Activated CD4-positive, alpha-beta T cell treated with anti-CD3 and anti-CD28 coated beads, Interleukin-2, amount 10 ng/mL, durations not matched to agents 7 days and 5 days (primary cell): ENCODE measurements around the gene CELF1. TPM values are rescaled to one million over a fixed set of nuclear protein-coding genes. Genes with fewer than 3 reads are reported as not detected.

ENCODE experiments used
- CTCF ChIA-PET: fragments of 350-600 bp; sonication (Branson Sonifier 250); formaldehyde crosslinking; loops from one replicate; lab custom pipeline; 2021; ENCODE audit warnings: antibody characterized with exemption; lab: Charles Lee
- POLR2A ChIA-PET: fragments of 350-600 bp; sonication (Branson Sonifier 250); formaldehyde crosslinking; loops from one replicate; lab custom pipeline; 2021; ENCODE audit warnings: antibody characterized with exemption; lab: Charles Lee
- DNase-seq: peaks from one replicate; pipeline ENCODE4 v3.0.0-alpha.2; 2020
- H3K27ac Mint-ChIP-seq: one replicate; pipeline ENCODE4 v1.8.0; 2021; ENCODE audit warnings: mild to moderate bottlenecking, moderate library complexity, mixed read lengths
- H3K27me3 Mint-ChIP-seq: one replicate; pipeline ENCODE4 v1.8.0; 2021; ENCODE audit warnings: mixed read lengths
- H3K36me3 Mint-ChIP-seq: one replicate; pipeline ENCODE4 v1.8.0; 2021; ENCODE audit warnings: low read depth, mixed read lengths
- H3K4me1 Mint-ChIP-seq: one replicate; pipeline ENCODE4 v1.8.0; 2021; ENCODE audit warnings: mixed read lengths
- H3K4me3 Mint-ChIP-seq: one replicate; pipeline ENCODE4 v1.8.0; 2021; ENCODE audit warnings: mild to moderate bottlenecking, moderate library complexity, mixed read lengths
- H3K9me3 Mint-ChIP-seq: one replicate; pipeline ENCODE4 v1.8.0; 2021; ENCODE audit warnings: mixed read lengths
- total RNA-seq, 2 experiments: library from RNA; stranded (reverse); gene quantifications; one replicate each; pipeline ENCODE4 v1.2.3, GENCODE V29; 2021

The CELF1 gene
- total RNA-seq, 2 experiments from 2014 or later: 102 to 105 TPM

DNA sequence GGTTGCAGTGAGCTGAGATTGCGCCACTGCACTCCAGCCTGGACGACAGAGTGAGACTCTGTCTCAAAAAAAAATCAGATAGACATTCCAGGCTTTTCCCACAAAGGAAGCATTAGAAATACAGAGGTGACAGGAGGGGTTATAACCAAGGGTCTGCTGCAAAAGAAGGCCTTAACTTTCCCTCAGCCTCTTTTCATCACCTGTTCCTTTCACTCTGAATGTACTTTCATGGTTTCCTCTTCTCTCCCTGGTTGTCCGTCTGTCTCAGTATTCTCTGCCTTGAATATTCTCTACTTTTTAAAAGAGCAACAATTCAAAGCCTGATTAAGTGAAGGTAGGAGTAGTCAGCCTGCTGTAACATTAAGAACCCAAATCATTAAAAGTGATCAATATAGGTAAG, 50.2 kb downstream of the CELF1 start:
- no peak overlapping the region for H3K4me3 Mint-ChIP-seq
- ChIA-PET POLR2A (no interaction called here), CTCF (no interaction called here)
- no peak overlapping the region for H3K27ac Mint-ChIP-seq
- H3K27me3 Mint-ChIP-seq: no peaks in the 10 kb centered on the region
- peaks cover 38% of the 10 kb centered on the region for H3K4me1 Mint-ChIP-seq
- H3K9me3 Mint-ChIP-seq: no peaks in the 10 kb centered on the region
- no peak for DNase-seq
- peaks cover 18% of the 10 kb centered on the region for H3K36me3 Mint-ChIP-seq

DNA sequence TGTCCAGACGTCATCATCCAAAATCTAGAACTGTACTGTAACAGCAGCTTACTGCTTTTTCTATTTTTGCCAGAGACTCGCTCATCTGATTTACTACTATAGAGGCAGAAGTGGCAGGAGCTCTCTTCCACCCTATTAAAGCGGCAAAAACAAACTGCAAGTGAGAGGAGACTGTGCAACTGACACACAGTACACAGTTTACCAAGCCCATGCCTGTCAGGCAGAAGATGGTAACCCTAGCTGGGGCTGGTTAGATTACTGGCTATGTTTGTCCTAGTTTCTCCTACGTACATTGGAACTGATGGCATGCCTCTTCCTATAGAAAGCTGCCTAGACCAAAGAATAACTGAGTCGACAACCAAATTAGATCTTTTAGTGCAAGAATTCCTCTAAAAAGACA, 51.8 kb downstream of the CELF1 start:
- CTCF ChIA-PET: interaction anchor here (1.0 to 1.4 kb wide), 2 partner anchors 13 to 510 kb away, joined by 3 read pairs; no protein-coding TSS in a partner anchor
- POLR2A ChIA-PET: no interaction called here
- Mint-ChIP-seq H3K27ac (no peak overlapping the region), H3K9me3 (no peaks in the 10 kb centered on the region), H3K4me1 (peaks cover 23% of the 10 kb centered on the region), H3K27me3 (no peaks in the 10 kb centered on the region), H3K36me3 (peaks cover 18% of the 10 kb centered on the region), H3K4me3 (no peak overlapping the region)
- DNase-seq: no peak

DNA sequence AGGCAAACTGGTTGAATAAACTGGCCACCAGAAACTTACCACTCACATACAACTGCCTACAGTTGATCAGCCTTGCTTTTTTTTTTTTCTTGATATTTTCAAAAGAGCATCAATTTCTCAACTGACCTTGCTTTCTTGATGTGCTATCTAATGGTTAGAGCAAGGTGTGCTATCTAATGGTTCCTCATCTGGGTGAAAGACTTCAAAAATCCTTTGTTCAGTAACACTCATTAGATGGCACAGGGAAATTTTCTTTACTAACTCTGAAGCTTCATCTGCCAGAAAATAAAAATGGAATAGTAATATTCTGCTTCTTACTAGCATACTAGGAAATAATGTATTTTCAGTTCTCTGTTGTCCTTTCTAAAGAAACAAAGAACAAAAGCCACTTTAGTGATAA, 52.8 kb downstream of the CELF1 start:
- ChIA-PET POLR2A (no interaction called here), CTCF (interaction anchor here (1.0 to 1.4 kb wide), 2 partner anchors 12 to 511 kb away, joined by 3 read pairs; no protein-coding TSS in a partner anchor)
- no peak for DNase-seq
- Mint-ChIP-seq H3K27me3 (no peaks in the 10 kb centered on the region), H3K27ac (no peak overlapping the region), H3K4me1 (peaks cover 22% of the 10 kb centered on the region), H3K4me3 (no peak overlapping the region), H3K36me3 (peaks cover 17% of the 10 kb centered on the region), H3K9me3 (no peaks in the 10 kb centered on the region)

GRCh38 chr11:47499614-47500013, 53.3 kb downstream of the CELF1 start:
- ChIA-PET CTCF (interaction anchor here (0.6 to 1.3 kb wide), 2 partner anchors 10 to 85 kb away, joined by 3 read pairs; no protein-coding TSS in a partner anchor), POLR2A (interaction anchor here (0.6 kb wide), 1 partner anchor 680 kb away, joined by 5 read pairs; no protein-coding TSS in a partner anchor)
- no peak overlapping the region for H3K4me3 Mint-ChIP-seq
- peaks cover 19% of the 10 kb centered on the region for H3K4me1 Mint-ChIP-seq
- no peaks in the 10 kb centered on the region for H3K27me3 Mint-ChIP-seq
- H3K27ac Mint-ChIP-seq: no peak overlapping the region
- H3K36me3 Mint-ChIP-seq: peaks cover 15% of the 10 kb centered on the region
- no peaks in the 10 kb centered on the region for H3K9me3 Mint-ChIP-seq
- no peak for DNase-seq

- CTCF ChIA-PET: interaction anchor here (0.6 to 1.3 kb wide), 3 partner anchors 10 to 85 kb away, joined by 3 to 5 read pairs (median 3); no protein-coding TSS in a partner anchor
- POLR2A ChIA-PET: interaction anchor here (0.6 kb wide), 2 partner anchors 55 to 681 kb away, joined by 3 to 5 read pairs; no protein-coding TSS in a partner anchor
These were observed 53.8 kb downstream of the CELF1 start for GRCh38 chr11:47499161-47499560.

DNA sequence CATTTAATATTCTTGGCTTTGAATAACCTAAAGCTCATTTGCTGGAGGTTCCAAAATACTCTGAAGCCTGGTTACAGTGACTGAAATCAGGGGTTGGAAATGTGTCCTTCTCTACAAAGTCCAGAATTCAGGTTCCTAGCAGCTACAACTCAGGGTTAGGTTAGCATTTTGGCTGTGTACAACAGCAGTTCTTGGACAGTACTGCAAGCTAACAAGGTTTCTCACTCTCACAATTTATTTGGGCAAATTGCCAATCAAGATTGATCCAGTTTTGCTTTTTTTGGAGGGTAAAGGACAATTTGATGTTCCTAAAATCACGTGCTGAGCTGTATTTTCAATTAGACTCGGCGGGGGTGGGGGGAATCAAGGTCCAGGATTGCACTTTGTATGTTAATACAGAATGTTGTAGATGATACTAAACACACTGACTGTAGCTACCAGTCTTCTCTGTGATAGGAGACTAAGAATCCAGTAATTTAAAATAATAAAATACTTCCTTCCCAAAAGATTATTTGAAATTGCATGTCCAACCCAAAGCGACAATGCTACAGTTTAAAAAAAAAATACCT, 54.3 kb downstream of the CELF1 start:
- H3K27me3 Mint-ChIP-seq: no peaks in the 10 kb centered on the region
- no peak overlapping the region for H3K4me3 Mint-ChIP-seq
- peaks cover 15% of the 10 kb centered on the region for H3K4me1 Mint-ChIP-seq
- H3K9me3 Mint-ChIP-seq: no peaks in the 10 kb centered on the region
- peaks cover 21% of the 10 kb centered on the region for H3K36me3 Mint-ChIP-seq
- ChIA-PET POLR2A (interaction anchor here (0.6 kb wide), 2 partner anchors 55 to 681 kb away, joined by 3 to 5 read pairs; no protein-coding TSS in a partner anchor), CTCF (interaction anchor here (0.5 to 1.3 kb wide), 3 partner anchors 9 to 68 kb away, joined by 3 to 5 read pairs (median 3); no protein-coding TSS in a partner anchor)
- no peak for DNase-seq
- no peak overlapping the region for H3K27ac Mint-ChIP-seq

More at GRCh38 chr11:47499161-47499560, 53.8 kb downstream of the CELF1 start:
- H3K4me1 Mint-ChIP-seq: peaks cover 19% of the 10 kb centered on the region
- H3K27ac Mint-ChIP-seq: no peak overlapping the region
- no peak overlapping the region for H3K4me3 Mint-ChIP-seq
- H3K9me3 Mint-ChIP-seq: no peaks in the 10 kb centered on the region
- H3K27me3 Mint-ChIP-seq: no peaks in the 10 kb centered on the region
- DNase-seq: no peak
- H3K36me3 Mint-ChIP-seq: peaks cover 18% of the 10 kb centered on the region

- ChIA-PET POLR2A (no interaction called here), CTCF (interaction anchor here (0.7 to 1.3 kb wide), 3 partner anchors 9 to 54 kb away, joined by 3 to 5 read pairs (median 3); no protein-coding TSS in a partner anchor)
These were observed 54.8 kb downstream of the CELF1 start for GRCh38 chr11:47498149-47498548.

DNA sequence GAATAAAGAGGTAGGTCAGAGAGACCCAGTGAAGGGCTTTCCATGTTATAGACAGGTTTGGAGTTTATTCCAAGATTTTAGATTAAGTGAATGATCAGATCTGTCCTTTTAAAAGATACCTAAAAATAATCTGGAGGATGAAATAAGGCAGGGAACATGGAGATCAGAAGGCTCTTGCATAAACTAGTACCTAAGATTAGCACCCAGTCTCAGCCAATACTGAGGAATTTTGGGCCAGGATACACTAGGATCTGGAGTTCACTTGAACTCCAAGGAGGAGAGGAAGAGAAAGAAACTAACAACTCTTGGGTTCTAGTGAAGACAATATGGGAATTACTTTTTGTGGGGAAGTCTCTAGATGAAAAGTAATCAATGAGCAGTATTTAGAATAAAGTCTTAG, 56.1 kb downstream of the CELF1 start:
- no peak for DNase-seq
- no peaks in the 10 kb centered on the region for H3K27me3 Mint-ChIP-seq
- ChIA-PET CTCF (interaction anchor here (1.1 to 2.9 kb wide), 2 partner anchors 13 to 55 kb away, joined by 3 to 9 read pairs; no protein-coding TSS in a partner anchor), POLR2A (no interaction called here)
- no peak overlapping the region for H3K27ac Mint-ChIP-seq
- H3K4me3 Mint-ChIP-seq: no peak overlapping the region
- H3K36me3 Mint-ChIP-seq: peaks cover 18% of the 10 kb centered on the region
- H3K4me1 Mint-ChIP-seq: peaks cover 8% of the 10 kb centered on the region
- H3K9me3 Mint-ChIP-seq: no peaks in the 10 kb centered on the region

More at GRCh38 chr11:47498149-47498548, 54.8 kb downstream of the CELF1 start:
- DNase-seq: no peak
- Mint-ChIP-seq H3K4me1 (peaks cover 11% of the 10 kb centered on the region), H3K27me3 (no peaks in the 10 kb centered on the region), H3K9me3 (no peaks in the 10 kb centered on the region), H3K27ac (no peak overlapping the region), H3K36me3 (peaks cover 21% of the 10 kb centered on the region), H3K4me3 (no peak overlapping the region)

DNA sequence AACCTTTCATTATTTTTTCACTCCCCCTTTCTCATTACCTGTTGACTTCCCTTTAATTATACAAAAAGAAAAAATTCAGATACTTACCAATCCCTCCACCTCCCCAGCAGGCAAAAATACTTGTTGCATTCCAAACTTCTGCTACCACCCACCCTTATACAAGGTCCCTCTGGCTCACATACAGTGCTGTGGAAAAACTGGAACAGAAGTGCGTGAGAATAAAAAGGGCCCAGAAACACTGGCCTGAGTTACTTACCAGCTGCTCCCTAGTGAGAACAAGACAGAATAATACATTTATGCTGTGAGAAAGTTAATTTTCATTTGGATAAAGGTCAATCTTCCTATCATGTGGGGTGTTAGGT, 57.1 kb downstream of the CELF1 start:
- CTCF ChIA-PET: interaction anchor here (0.8 to 2.9 kb wide), 3 partner anchors 10 to 15 kb away, joined by 5 to 9 read pairs (median 5); no protein-coding TSS in a partner anchor

DNA sequence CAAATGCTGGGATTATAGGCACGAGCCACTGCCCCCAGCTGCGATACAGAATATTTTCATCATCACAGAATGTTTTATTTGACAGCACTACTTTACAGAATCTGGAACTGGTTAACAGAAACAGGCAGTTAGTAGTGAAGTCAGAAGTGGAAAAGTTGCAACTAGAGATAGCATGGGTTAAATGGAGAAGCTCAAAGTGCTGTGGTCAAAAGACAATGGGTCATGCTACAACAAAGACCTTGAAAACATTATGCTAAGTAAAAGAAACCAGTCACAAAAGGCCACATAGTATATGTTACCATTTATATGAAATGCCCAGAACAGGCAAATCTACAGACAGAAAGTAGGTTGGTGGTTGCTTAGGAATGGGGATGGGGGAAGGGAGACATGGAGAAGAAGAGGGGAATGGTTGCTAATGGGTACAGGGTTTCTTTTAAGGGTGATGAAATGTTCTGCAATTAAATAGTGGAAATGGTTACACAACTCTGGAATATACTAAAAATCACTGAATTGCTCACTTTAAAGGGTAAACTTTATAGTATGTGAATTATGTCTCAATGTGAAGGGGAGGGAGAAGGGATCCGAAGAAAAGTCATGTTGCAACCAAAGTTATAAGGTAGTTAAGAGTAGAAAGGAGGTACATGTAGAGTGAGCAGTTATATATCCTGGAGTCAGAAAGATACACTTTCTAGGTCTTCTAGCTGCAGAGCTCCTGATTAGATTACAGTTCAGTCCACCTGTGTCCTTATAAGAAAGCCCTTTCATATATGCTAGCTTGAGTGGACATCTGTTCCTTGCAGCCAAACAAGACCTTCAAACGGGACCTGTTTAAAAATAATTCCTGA, 57.7 kb downstream of the CELF1 start:
- CTCF ChIA-PET: interaction anchor here (0.8 to 2.9 kb wide), 3 partner anchors 10 to 15 kb away, joined by 5 to 9 read pairs (median 5); no protein-coding TSS in a partner anchor

More for the DNA sequence above, 57.1 kb downstream of the CELF1 start:
- no peaks in the 10 kb centered on the region for H3K27me3 Mint-ChIP-seq
- H3K9me3 Mint-ChIP-seq: no peaks in the 10 kb centered on the region
- H3K27ac Mint-ChIP-seq: no peak overlapping the region
- POLR2A ChIA-PET: no interaction called here
- H3K36me3 Mint-ChIP-seq: peaks cover 20% of the 10 kb centered on the region
- no peak overlapping the region for H3K4me3 Mint-ChIP-seq
- H3K4me1 Mint-ChIP-seq: peaks cover 11% of the 10 kb centered on the region
- no peak for DNase-seq

DNA sequence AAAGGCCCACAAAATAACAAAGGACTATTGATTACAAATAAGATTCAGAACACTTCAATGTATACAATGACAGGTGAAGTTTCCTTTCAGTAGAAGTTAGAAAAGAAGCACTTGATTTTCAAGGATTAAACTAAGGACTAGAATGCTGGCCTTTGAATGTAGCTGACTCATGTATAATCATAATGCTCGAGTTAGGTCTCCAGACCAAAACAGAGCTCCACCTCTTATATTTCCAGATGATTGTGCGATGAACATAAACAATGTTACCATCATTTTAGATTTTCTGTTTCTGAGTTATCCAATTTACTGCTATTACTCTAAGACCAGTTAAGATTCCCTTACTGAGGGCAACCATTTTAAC, 63.6 kb downstream of the CELF1 start:
- Mint-ChIP-seq H3K36me3 (peaks cover 44% of the 10 kb centered on the region), H3K9me3 (no peaks in the 10 kb centered on the region), H3K27ac (no peak overlapping the region), H3K27me3 (no peaks in the 10 kb centered on the region), H3K4me1 (peaks cover 9% of the 10 kb centered on the region), H3K4me3 (no peak overlapping the region)
- POLR2A ChIA-PET: no interaction called here
- CTCF ChIA-PET: interaction anchor here (0.7 to 1.1 kb wide), 3 partner anchors 9 to 28 kb away, joined by 3 to 5 read pairs (median 3); no protein-coding TSS in a partner anchor
- DNase-seq: no peak

More for the DNA sequence above, 57.7 kb downstream of the CELF1 start:
- DNase-seq: no peak
- Mint-ChIP-seq H3K27ac (no peak overlapping the region), H3K4me1 (peaks cover 8% of the 10 kb centered on the region), H3K27me3 (no peaks in the 10 kb centered on the region), H3K36me3 (peaks cover 15% of the 10 kb centered on the region), H3K9me3 (no peaks in the 10 kb centered on the region), H3K4me3 (no peak overlapping the region)
- POLR2A ChIA-PET: no interaction called here

DNA sequence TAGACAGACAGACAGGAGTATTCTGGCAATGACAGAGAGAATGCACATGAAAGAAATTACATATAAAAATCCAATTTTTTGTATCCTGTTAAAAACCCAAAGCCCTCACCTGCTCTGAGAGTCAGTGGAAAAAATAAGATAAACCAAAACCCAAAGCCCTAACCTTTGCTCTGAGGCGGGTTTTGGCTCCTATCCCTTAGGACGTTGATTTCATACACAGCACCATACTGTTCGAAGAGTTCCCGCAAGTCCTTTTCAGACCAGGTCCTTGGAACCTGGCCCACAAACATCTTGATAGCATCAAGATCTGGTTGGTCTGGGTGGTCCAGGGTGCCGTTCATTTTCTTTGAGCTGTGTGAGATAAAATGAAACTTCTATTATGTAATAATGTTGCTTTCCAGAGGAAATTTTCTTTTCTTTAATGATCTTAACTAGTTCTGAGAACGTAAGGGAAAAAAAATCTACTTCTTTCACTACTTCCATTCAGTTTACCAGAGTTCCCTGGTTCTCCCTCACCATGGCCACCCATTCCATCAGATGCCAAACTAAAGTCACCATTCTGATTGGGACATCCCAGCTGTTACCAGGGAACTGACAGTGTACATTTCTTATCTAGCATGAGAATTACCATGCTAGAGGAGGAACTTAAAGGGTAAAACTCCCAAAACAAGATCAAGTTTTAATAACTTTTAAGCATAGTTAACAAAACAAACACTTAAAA, 64.1 kb downstream of the CELF1 start:
- Mint-ChIP-seq H3K27ac (no peak overlapping the region), H3K4me3 (no peak overlapping the region), H3K27me3 (no peaks in the 10 kb centered on the region), H3K4me1 (peaks cover 9% of the 10 kb centered on the region), H3K36me3 (peaks cover 46% of the 10 kb centered on the region), H3K9me3 (no peaks in the 10 kb centered on the region)
- CTCF ChIA-PET: interaction anchor here (0.7 to 1.3 kb wide), 4 partner anchors 8 to 28 kb away, joined by 3 to 5 read pairs (median 3); no protein-coding TSS in a partner anchor
- DNase-seq: no peak
- POLR2A ChIA-PET: no interaction called here
